HG02588 (cell line): ENCODE results near the gene ACOX1.
A peak's percentile ranks its signal among the peaks of the same experiment; 100 is the strongest.

Experiments used
- ATAC-seq: cut with Tn5 transposase; IDR thresholded peaks from one replicate; pipeline ENCODE4 v1.9.1; 2021; ENCODE audit warnings: mild to moderate bottlenecking, moderate library complexity; ENCODE audit not compliant: unreplicated experiment

ACOX1 gene

GRCh38 chr17:75978938-75979704, at the start of gene ACOX1, which contains the start of gene TEN1:
ACOX1 (minus strand) TSS chr17:75979166; CDS start chr17:75979073, 93 bp downstream.
TEN1 (plus strand) TSS chr17:75979240; CDS start chr17:75986193, 6,953 bp downstream.
- peak; percentile 90 for ATAC-seq

GRCh38 chr17:76027159-76027839, 48.3 kb upstream of the ACOX1 start, which contains the start of gene EVPL:
EVPL (minus strand) TSS chr17:76027306; CDS start chr17:76027198, 108 bp downstream.
- ATAC-seq, result no peak

GRCh38 chr17:76026714-76027158, 47.8 kb upstream of the ACOX1 start:
- no peak for ATAC-seq

GRCh38 chr17:76025294-76025693, 46.3 kb upstream of the ACOX1 start:
- no peak for ATAC-seq

GRCh38 chr17:76024353-76024752, 45.4 kb upstream of the ACOX1 start:
- no peak for ATAC-seq

GRCh38 chr17:76023900-76024237, 44.9 kb upstream of the ACOX1 start:
- ATAC-seq, result no peak

GRCh38 chr17:76022973-76023899, 44.3 kb upstream of the ACOX1 start:
- no peak for ATAC-seq

GRCh38 chr17:76022285-76022684, 43.3 kb upstream of the ACOX1 start:
- no peak for ATAC-seq

GRCh38 chr17:76019833-76020467, 41.0 kb upstream of the ACOX1 start:
- ATAC-seq, result no peak

- no peak for ATAC-seq
Observed at GRCh38 chr17:76018801-76019200, 39.8 kb upstream of the ACOX1 start.

GRCh38 chr17:76018340-76018680, 39.3 kb upstream of the ACOX1 start:
- no peak for ATAC-seq

- ATAC-seq, result no peak
Observed at GRCh38 chr17:76017481-76018339, 38.7 kb upstream of the ACOX1 start.

GRCh38 chr17:76014925-76015261, 35.9 kb upstream of the ACOX1 start:
- ATAC-seq, result no peak

- no peak for ATAC-seq
Observed at GRCh38 chr17:76014100-76014924, 35.3 kb upstream of the ACOX1 start.

GRCh38 chr17:76013377-76013932, 34.5 kb upstream of the ACOX1 start:
- no peak for ATAC-seq

- ATAC-seq, result no peak
Observed at GRCh38 chr17:76011951-76012350, 33.0 kb upstream of the ACOX1 start.

- no peak for ATAC-seq
Observed at GRCh38 chr17:76009969-76010661, 31.1 kb upstream of the ACOX1 start.

GRCh38 chr17:76009447-76009846, 30.5 kb upstream of the ACOX1 start:
- no peak for ATAC-seq
